ENCODE data around the gene MRPS23.

The MRPS23 gene

GRCh38 chr17:57849874-57850754 lies at the start of gene MRPS23:
TSS of gene MRPS23 (minus strand) at chr17:57850044. CDS start at chr17:57850010, 34 bp downstream.
- peak; percentile 99 for DNase-seq (ENCODE audit: low spot score)

- DNase-seq (ENCODE audit: low spot score) = no peak
These were observed 49.5 kb upstream of the MRPS23 start for GRCh38 chr17:57899391-57899790.

GRCh38 chr17:57898487-57899311 lies 48.9 kb upstream of the MRPS23 start:
- DNase-seq (ENCODE audit: low spot score) = peak; percentile 79

- DNase-seq (ENCODE audit: low spot score) = no peak
These were observed 45.7 kb upstream of the MRPS23 start for GRCh38 chr17:57895382-57896060.

- DNase-seq (ENCODE audit: low spot score) = no peak
These were observed 45.0 kb upstream of the MRPS23 start for GRCh38 chr17:57894848-57895247.

- peak; percentile 92 for DNase-seq (ENCODE audit: low spot score)
These were observed 43.2 kb upstream of the MRPS23 start for GRCh38 chr17:57892820-57893595.

- DNase-seq (ENCODE audit: low spot score) = peak; percentile 83
These were observed 42.4 kb upstream of the MRPS23 start for GRCh38 chr17:57892146-57892819.

GRCh38 chr17:57890857-57891232 lies 41.0 kb upstream of the MRPS23 start:
- DNase-seq (ENCODE audit: low spot score) = no peak

- no peak for DNase-seq (ENCODE audit: low spot score)
These were observed 40.3 kb upstream of the MRPS23 start for GRCh38 chr17:57889892-57890856.

GRCh38 chr17:57889252-57889651 lies 39.4 kb upstream of the MRPS23 start:
- no peak for DNase-seq (ENCODE audit: low spot score)

GRCh38 chr17:57888311-57889216 lies 38.7 kb upstream of the MRPS23 start:
- no peak for DNase-seq (ENCODE audit: low spot score)

GRCh38 chr17:57887161-57887560 lies 37.3 kb upstream of the MRPS23 start:
- DNase-seq (ENCODE audit: low spot score) = no peak

- DNase-seq (ENCODE audit: low spot score) = no peak
These were observed 36.2 kb upstream of the MRPS23 start for GRCh38 chr17:57886020-57886419.

GRCh38 chr17:57885148-57885915 lies 35.5 kb upstream of the MRPS23 start:
- no peak for DNase-seq (ENCODE audit: low spot score)

- no peak for DNase-seq (ENCODE audit: low spot score)
These were observed 32.0 kb upstream of the MRPS23 start for GRCh38 chr17:57881783-57882351.

GRCh38 chr17:57881143-57881542 lies 31.3 kb upstream of the MRPS23 start:
- no peak for DNase-seq (ENCODE audit: low spot score)

- DNase-seq (ENCODE audit: low spot score) = no peak
These were observed 30.2 kb upstream of the MRPS23 start for GRCh38 chr17:57880086-57880456.

Measured in globus pallidus (tissue), 1 donor.